AG04450 (cell line): ENCODE results near the gene MASTL. TPM values are rescaled to one million over a fixed set of nuclear protein-coding genes. Genes with fewer than 3 reads are reported as not detected.

Source experiments
- CTCF ChIA-PET: fragments of 300-600, 350-600 bp; formaldehyde crosslinking; extraction: SDS; loops from one replicate; lab custom pipeline; 2022; ENCODE audit warnings: antibody characterized with exemption, inconsistent platforms; lab: Charles Lee
- POLR2A ChIA-PET: fragments of 350-600 bp; formaldehyde crosslinking; extraction: SDS; loops from one replicate; lab custom pipeline; 2021; ENCODE audit warnings: antibody characterized with exemption, inconsistent platforms; lab: Yijun Ruan, JAX
- DNase-seq: peaks from one replicate; pipeline ENCODE4 v3.0.0-alpha.2; 2011; ENCODE audit warnings: low read depth, low spot score
- H3K27ac ChIP-seq: one replicate; pipeline ENCODE4 v1.5.1; 2012; ENCODE audit warnings: low read depth, low read length, control low read depth
- H3K27me3 ChIP-seq: one replicate; pipeline ENCODE4 v1.6.0; 2012; ENCODE audit warnings: low read length; ENCODE audit not compliant: control insufficient read depth, insufficient read depth
- H3K4me3 ChIP-seq: 2 replicates; pipeline ENCODE4 v1.5.1; 2011; ENCODE audit warnings: mild to moderate bottlenecking, low read depth, low read length, control low read depth
- H3K9me3 ChIP-seq: 2 replicates; pipeline ENCODE4 v1.5.1; 2012; ENCODE audit warnings: low read length; ENCODE audit not compliant: control insufficient read depth, insufficient read depth
- polyA plus RNA-seq: library from polyadenylated mRNA; depleted of rRNA; stranded (reverse); fragments of >200 nt; gene quantifications from 2 replicates; pipeline ENCODE4 v1.2.3, GENCODE V29; 2011
- TF ChIP-seq, protein P1 (sequence below): IDR thresholded peaks from 2 replicates; pipeline ENCODE4 v1.5.1; 2011; ENCODE audit warnings: low read depth, low read length, control low read depth, inconsistent platforms

Gene MASTL
- polyA plus RNA-seq, 1 experiment = 4.6 TPM

- Histone ChIP-seq H3K4me3 (no peak overlapping the region), H3K9me3 (no peaks in the 10 kb centered on the region), H3K27ac (no peak overlapping the region), H3K27me3 (no peaks in the 10 kb centered on the region)
- no peak for DNase-seq
- ChIA-PET POLR2A (no interaction called here), CTCF (no interaction called here)
- TF ChIP-seq, protein P1, sequence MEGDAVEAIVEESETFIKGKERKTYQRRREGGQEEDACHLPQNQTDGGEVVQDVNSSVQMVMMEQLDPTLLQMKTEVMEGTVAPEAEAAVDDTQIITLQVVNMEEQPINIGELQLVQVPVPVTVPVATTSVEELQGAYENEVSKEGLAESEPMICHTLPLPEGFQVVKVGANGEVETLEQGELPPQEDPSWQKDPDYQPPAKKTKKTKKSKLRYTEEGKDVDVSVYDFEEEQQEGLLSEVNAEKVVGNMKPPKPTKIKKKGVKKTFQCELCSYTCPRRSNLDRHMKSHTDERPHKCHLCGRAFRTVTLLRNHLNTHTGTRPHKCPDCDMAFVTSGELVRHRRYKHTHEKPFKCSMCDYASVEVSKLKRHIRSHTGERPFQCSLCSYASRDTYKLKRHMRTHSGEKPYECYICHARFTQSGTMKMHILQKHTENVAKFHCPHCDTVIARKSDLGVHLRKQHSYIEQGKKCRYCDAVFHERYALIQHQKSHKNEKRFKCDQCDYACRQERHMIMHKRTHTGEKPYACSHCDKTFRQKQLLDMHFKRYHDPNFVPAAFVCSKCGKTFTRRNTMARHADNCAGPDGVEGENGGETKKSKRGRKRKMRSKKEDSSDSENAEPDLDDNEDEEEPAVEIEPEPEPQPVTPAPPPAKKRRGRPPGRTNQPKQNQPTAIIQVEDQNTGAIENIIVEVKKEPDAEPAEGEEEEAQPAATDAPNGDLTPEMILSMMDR = no peak
These were observed 48.7 kb downstream of the MASTL start for GRCh38 chr10:27203806-27204205.

DNA sequence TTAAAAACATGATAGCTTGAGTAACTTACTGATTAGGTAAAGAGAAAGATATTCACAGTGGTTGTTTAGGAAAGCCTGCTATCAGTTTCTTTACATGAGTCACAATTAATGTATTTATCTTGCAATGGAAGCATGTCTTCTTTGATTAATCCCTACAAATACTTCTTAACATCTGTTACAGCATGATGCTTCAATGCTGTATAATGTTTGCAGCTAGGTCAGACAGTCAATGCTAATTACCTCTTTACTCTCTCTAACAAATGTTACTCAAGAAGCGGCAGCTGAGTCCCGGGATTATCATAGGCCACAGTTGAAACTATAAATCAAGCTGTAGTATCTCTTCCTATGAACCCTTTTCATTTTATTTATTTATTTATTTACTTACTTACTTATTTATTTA is 52.2 kb downstream of the MASTL start:
- TF ChIP-seq, protein P1 = no peak
- Histone ChIP-seq H3K9me3 (no peaks in the 10 kb centered on the region), H3K27ac (no peak overlapping the region), H3K4me3 (no peak overlapping the region), H3K27me3 (no peaks in the 10 kb centered on the region)
- ChIA-PET POLR2A (interaction anchor here (1.6 kb wide), 1 partner anchor 33 kb away, joined by 4 read pairs; the partner anchor contains the start of gene ACBD5), CTCF (interaction anchor here (3.0 kb wide), 1 partner anchor 16 kb away, joined by 11 read pairs; no protein-coding TSS in a partner anchor)
- peak; percentile 15 for DNase-seq

DNA sequence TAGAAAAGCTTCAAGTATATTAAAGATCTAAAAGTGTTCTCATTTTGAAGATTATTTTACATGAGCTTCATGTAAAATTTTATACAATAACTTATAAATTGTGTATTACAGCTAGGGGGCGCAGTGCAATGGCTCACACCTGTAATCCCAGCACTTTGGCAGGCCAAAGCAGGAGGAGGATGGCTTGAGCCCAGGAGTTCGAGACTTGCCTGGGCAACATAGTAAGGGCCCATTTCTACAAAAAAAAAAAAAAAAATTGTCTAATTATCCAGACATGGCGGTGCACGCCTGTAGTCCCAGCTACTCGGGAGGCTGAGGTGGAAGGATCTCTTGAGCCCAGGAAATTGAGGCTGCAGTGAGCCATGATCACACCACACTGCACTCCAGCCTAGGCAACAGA is 68.8 kb downstream of the MASTL start:
- TF ChIP-seq, protein P1 = peak; percentile 58
- DNase-seq = no peak
- ChIA-PET POLR2A (interaction anchor here (0.7 kb wide), 2 partner anchors 69 to 85 kb away, joined by 5 to 7 read pairs; partner anchors contain the start of gene MASTL), CTCF (interaction anchor here (0.6 to 4.5 kb wide), 35 partner anchors 8 to 957 kb away, joined by 3 to 36 read pairs (median 5); no protein-coding TSS in a partner anchor)
- Histone ChIP-seq H3K9me3 (no peaks in the 10 kb centered on the region), H3K27ac (no peak overlapping the region), H3K4me3 (no peak overlapping the region), H3K27me3 (no peaks in the 10 kb centered on the region)

DNA sequence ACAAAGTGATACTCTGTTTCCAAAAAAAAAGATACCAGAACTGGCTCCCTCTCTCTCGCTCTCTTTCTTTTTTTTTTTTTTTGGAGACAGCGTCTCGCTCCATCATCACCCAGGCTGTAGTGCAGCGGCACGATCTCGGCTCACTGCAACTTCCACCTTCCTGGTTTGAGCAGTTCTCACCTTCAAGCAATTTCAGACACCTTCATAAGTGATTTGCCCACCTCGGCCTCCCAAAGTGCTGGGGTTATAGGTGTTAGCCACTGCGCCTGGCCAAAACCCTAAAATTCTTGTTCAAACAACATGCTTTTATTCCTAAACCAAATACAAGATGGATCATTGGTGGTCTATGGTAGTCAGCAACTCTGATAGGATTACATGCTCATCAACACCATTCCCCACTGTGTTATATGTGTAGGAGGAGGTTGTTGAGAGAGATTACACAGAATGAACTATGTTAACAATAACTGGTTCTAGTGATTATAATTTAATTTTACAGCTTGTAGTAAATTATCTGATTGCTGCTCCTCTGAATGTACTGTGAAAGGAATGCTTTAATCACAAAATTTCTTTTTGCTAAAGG is 69.9 kb downstream of the MASTL start:
- TF ChIP-seq, protein P1 = no peak
- DNase-seq = no peak
- Histone ChIP-seq H3K9me3 (no peaks in the 10 kb centered on the region), H3K27me3 (no peaks in the 10 kb centered on the region), H3K4me3 (no peak overlapping the region), H3K27ac (no peak overlapping the region)
- POLR2A ChIA-PET = no interaction called here
- CTCF ChIA-PET = interaction anchor here (2.7 to 4.5 kb wide), 2 partner anchors 11 to 135 kb away, joined by 21 to 36 read pairs; no protein-coding TSS in a partner anchor

GRCh38 chr10:27225642-27226257 is 70.6 kb downstream of the MASTL start:
- no peaks in the 10 kb centered on the region for H3K9me3 ChIP-seq
- no peaks in the 10 kb centered on the region for H3K27me3 ChIP-seq
- no peak for DNase-seq
- H3K4me3 ChIP-seq = no peak overlapping the region
- no peak overlapping the region for H3K27ac ChIP-seq
- TF ChIP-seq, protein P1 = no peak
- POLR2A ChIA-PET = no interaction called here
- CTCF ChIA-PET = interaction anchor here (2.7 to 4.5 kb wide), 2 partner anchors 11 to 134 kb away, joined by 21 to 36 read pairs; no protein-coding TSS in a partner anchor
